H1 (cell line): ENCODE data around the gene MDFIC. TPM values are rescaled to one million over a fixed set of nuclear protein-coding genes. Genes with fewer than 3 reads are reported as not detected.

Source experiments
- CTCF ChIA-PET: fragments of 300-600 bp; sonication (Branson Sonifier 250); formaldehyde crosslinking; loops from one replicate; lab custom pipeline; 2021; ENCODE audit not compliant: partially characterized antibody; lab: Charles Lee
- POLR2A ChIA-PET: fragments of 300-600 bp; sonication (Branson Sonifier 250); formaldehyde crosslinking; loops from one replicate; lab custom pipeline; 2021; ENCODE audit warnings: inconsistent platforms; ENCODE audit not compliant: partially characterized antibody; lab: Charles Lee
- DNase-seq, 2 experiments: peaks; one replicate each; pipeline versions ENCODE4 v3.0.0 to v3.0.0-alpha.2; 2010 to 2022; ENCODE audit warnings: low spot score in 2 of 2, low read depth in 1 of 2, mixed read lengths in 1 of 2
- FAIRE-seq: peaks from 2 replicates; lab custom pipeline; 2011; peaks lifted over from hg19 to GRCh38; lab: Jason Lieb, UNC
- H2AFZ ChIP-seq: 2 replicates; pipeline ENCODE4 v1.8.1; 2012; ENCODE audit warnings: low read length, inconsistent platforms
- H2AK5ac ChIP-seq: 2 replicates; pipeline ENCODE4 v1.6.1; 2013; ENCODE audit warnings: low read depth, low read length
- H2BK120ac ChIP-seq: replicated peaks from 2 replicates; pipeline ENCODE3; 2013; ENCODE audit warnings: low read depth, low read length, inconsistent platforms
- H2BK12ac ChIP-seq: 2 replicates; pipeline ENCODE4 v1.6.1; 2013; ENCODE audit warnings: low read depth, low read length
- H2BK15ac ChIP-seq: 2 replicates; pipeline ENCODE4 v1.6.1; 2013; ENCODE audit warnings: low read length
- H2BK20ac ChIP-seq: 2 replicates; pipeline ENCODE4 v1.6.1; 2013; ENCODE audit warnings: low read length
- H2BK5ac ChIP-seq: 2 replicates; pipeline ENCODE4 v1.6.1; 2013; ENCODE audit warnings: low read depth, low read length
- H3K14ac ChIP-seq: 2 replicates; pipeline ENCODE4 v1.6.1; 2013; ENCODE audit warnings: inconsistent platforms; ENCODE audit not compliant: insufficient read length
- H3K18ac ChIP-seq: 2 replicates; pipeline ENCODE4 v1.6.1; 2013; ENCODE audit warnings: low read length; ENCODE audit errors: extremely low read depth
- H3K23ac ChIP-seq: 2 replicates; pipeline ENCODE4 v1.6.1; 2013; ENCODE audit warnings: inconsistent platforms; ENCODE audit not compliant: insufficient read length
- H3K23me2 ChIP-seq: 2 replicates; pipeline ENCODE4 v1.6.1; 2013; ENCODE audit warnings: low read depth, low read length
- H3K27ac ChIP-seq: 2 replicates; pipeline ENCODE4 v1.6.1; 2011; ENCODE audit warnings: low read depth, low read length, inconsistent platforms
- H3K27me3 ChIP-seq, 4 experiments: replicated peaks in 1 of 4; 1 replicate in 1 of 4; 2 replicates in 3 of 4; pipeline versions ENCODE4 v1.6.1 to v1.8.1; 2011 to 2013; ENCODE audit warnings: low read length in 3 of 4, mild to moderate bottlenecking in 3 of 4, inconsistent platforms in 2 of 4, mixed read lengths in 2 of 4, moderate library complexity in 1 of 4; ENCODE audit not compliant: control insufficient read depth in 3 of 4, insufficient read depth in 3 of 4; ENCODE audit errors: extremely low read depth in 1 of 4
- H3K36me3 ChIP-seq, 4 experiments: 2 replicates each; pipeline versions ENCODE4 v1.6.1 to v1.8.1; 2011 to 2013; ENCODE audit warnings: mild to moderate bottlenecking in 4 of 4, low read length in 3 of 4, moderate library complexity in 2 of 4, control low read depth in 1 of 4, inconsistent platforms in 1 of 4; ENCODE audit not compliant: insufficient read depth in 4 of 4, control insufficient read depth in 2 of 4
- H3K4ac ChIP-seq: replicated peaks from 2 replicates; pipeline ENCODE3; 2013; ENCODE audit warnings: low read length, low read depth, mixed read lengths, inconsistent platforms; ENCODE audit not compliant: insufficient read length
- H3K4me1 ChIP-seq, 4 experiments: replicated peaks in 1 of 4; 1 replicate in 1 of 4; 2 replicates in 3 of 4; pipeline versions ENCODE4 v1.6.1 to v1.8.1; 2011 to 2013; ENCODE audit warnings: low read length in 3 of 4, inconsistent platforms in 2 of 4, mixed read lengths in 1 of 4; ENCODE audit not compliant: insufficient read depth in 4 of 4, control insufficient read depth in 3 of 4
- H3K4me2 ChIP-seq, 2 experiments: 2 replicates each; pipeline versions ENCODE4 v1.6.1 to v1.8.1; 2011 to 2013; ENCODE audit warnings: low read depth in 2 of 2, low read length in 2 of 2, control low read depth in 1 of 2, inconsistent platforms in 1 of 2, mild to moderate bottlenecking in 1 of 2; ENCODE audit not compliant: insufficient read depth in 1 of 2
- H3K4me3 ChIP-seq, 4 experiments: fragments of 200-600, 300-600 bp in 1 of 4; sonication (generic), shearing (Covaris generic), sonication (Bioruptor Twin) in 1 of 4; 2 replicates each; pipeline versions ENCODE4 v1.5.1 to v1.8.1; 2011 to 2016; ENCODE audit warnings: low read length in 4 of 4, low read depth in 3 of 4, control low read depth in 2 of 4, inconsistent platforms in 2 of 4, mild to moderate bottlenecking in 2 of 4, mixed read lengths in 1 of 4, moderate library complexity in 1 of 4; ENCODE audit not compliant: insufficient read depth in 2 of 4; ENCODE audit errors: extremely low read depth in 1 of 4
- H3K56ac ChIP-seq: replicated peaks from 2 replicates; pipeline ENCODE3; 2013; ENCODE audit warnings: low read depth, mild to moderate bottlenecking, mixed read lengths, low read length, inconsistent platforms; ENCODE audit not compliant: insufficient read length
- H3K79me1 ChIP-seq: 2 replicates; pipeline ENCODE4 v1.6.1; 2013; ENCODE audit warnings: low read depth, low read length, control low read depth
- H3K79me2 ChIP-seq, 2 experiments: 2 replicates each; pipeline versions ENCODE4 v1.6.1 to v1.8.1; 2012 to 2013; ENCODE audit warnings: low read length in 2 of 2, mild to moderate bottlenecking in 2 of 2, inconsistent platforms in 1 of 2; ENCODE audit not compliant: insufficient read depth in 2 of 2, control insufficient read depth in 1 of 2
- H3K9ac ChIP-seq, 4 experiments: replicated peaks in 1 of 4; 1 replicate in 1 of 4; 2 replicates in 3 of 4; pipeline versions ENCODE4 v1.6.1 to v1.8.1; 2011 to 2013; ENCODE audit warnings: low read depth in 3 of 4, low read length in 3 of 4, control low read depth in 2 of 4, mild to moderate bottlenecking in 2 of 4, moderate library complexity in 2 of 4, inconsistent platforms in 1 of 4; ENCODE audit errors: extremely low read depth in 1 of 4
- H3K9me3 ChIP-seq, 2 experiments: 2 replicates each; pipeline versions ENCODE4 v1.6.1 to v1.8.1; 2012 to 2013; ENCODE audit warnings: mild to moderate bottlenecking in 2 of 2, moderate library complexity in 2 of 2, control low read depth in 1 of 2, inconsistent platforms in 1 of 2, low read depth in 1 of 2, low read length in 1 of 2, mixed read lengths in 1 of 2; ENCODE audit not compliant: insufficient read depth in 2 of 2
- H4K20me1 ChIP-seq, 2 experiments: replicated peaks in 1 of 2; 2 replicates each; pipeline versions ENCODE3 to v1.8.1; 2011 to 2013; ENCODE audit warnings: inconsistent platforms in 2 of 2, low read length in 2 of 2, mild to moderate bottlenecking in 1 of 2; ENCODE audit not compliant: insufficient read depth in 2 of 2, control insufficient read depth in 1 of 2
- H4K5ac ChIP-seq: 2 replicates; pipeline ENCODE4 v1.6.1; 2013; ENCODE audit warnings: low read length, low read depth, mixed read lengths, inconsistent platforms; ENCODE audit not compliant: insufficient read length
- H4K8ac ChIP-seq: 2 replicates; pipeline ENCODE4 v1.8.0; 2013; ENCODE audit warnings: mild to moderate bottlenecking, moderate library complexity, low read length, inconsistent platforms; ENCODE audit not compliant: insufficient read depth; ENCODE audit errors: extremely low read depth
- H4K91ac ChIP-seq: replicated peaks from 2 replicates; pipeline ENCODE3; 2013; ENCODE audit warnings: low read length, mixed read lengths, inconsistent platforms; ENCODE audit not compliant: insufficient read length
- JUND ChIP-seq: IDR thresholded peaks from 2 replicates; pipeline ENCODE4 v1.6.1; 2011; ENCODE audit warnings: mild to moderate bottlenecking, improper control_type of control experiment, low read length
- RNF2 ChIP-seq: fragments of 200-900, 300-1000 bp; sonication (generic); IDR thresholded peaks from 2 replicates; pipeline ENCODE4 v1.7.1; 2016; ENCODE audit warnings: borderline replicate concordance, low read depth, mild to moderate bottlenecking, antibody characterized with exemption, low read length; ENCODE audit not compliant: poor library complexity, severe bottlenecking; ENCODE audit errors: missing control alignments
- RXRA ChIP-seq: IDR thresholded peaks from 2 replicates; pipeline ENCODE4 v1.6.1; 2011; ENCODE audit warnings: low read depth, mild to moderate bottlenecking, low read length, moderate library complexity; ENCODE audit not compliant: insufficient read depth
- SIN3A ChIP-seq, 2 experiments: IDR thresholded peaks in 1 of 2; conservative IDR thresholded peaks in 1 of 2; 2 replicates each; pipeline ENCODE4 v1.6.1; 2011 to 2012; ENCODE audit warnings: low read length in 2 of 2, improper control_type of control experiment in 1 of 2, low read depth in 1 of 2, mild to moderate bottlenecking in 1 of 2
- TCF12 ChIP-seq: IDR thresholded peaks from 2 replicates; pipeline ENCODE4 v1.6.1; 2011; ENCODE audit warnings: low read depth, mild to moderate bottlenecking, low read length
- WGBS, 2 experiments: shearing (Covaris generic) in 1 of 2; methylation state at CpG; one replicate each; pipeline versions ENCODE4 v1.1.6 to v1.1.7; 2013 to 2015; ENCODE audit warnings: low lambda C conversion rate in 2 of 2, mixed read lengths in 2 of 2, inconsistent platforms in 1 of 2, low coverage in 1 of 2, missing lambda C conversion rate in 1 of 2; ENCODE audit not compliant: insufficient replicate concordance in 2 of 2, insufficient coverage in 1 of 2, insufficient read length in 1 of 2; ENCODE audit errors: extremely low coverage in 1 of 2, missing lambda C conversion rate in 1 of 2; 5-methylcytosine and 5-hydroxymethylcytosine counted together
- polyA plus RNA-seq, 7 experiments: library from polyadenylated mRNA; depleted of rRNA in 3 of 7; stranded (reverse) in 5 of 7; unstranded in 2 of 7; fragments of >200 nt in 5 of 7; fragments of 200-250 nt in 2 of 7; gene quantifications; 1 replicate in 5 of 7; 2 replicates in 1 of 7; 4 replicates in 1 of 7; pipeline versions ENCODE4 v1.2.1 to v1.2.3, GENCODE V29; 2011 to 2013; ENCODE audit warnings: missing spikeins in 2 of 7, mixed read lengths in 2 of 7
- total RNA-seq: library from RNA; stranded (reverse); fragmentation: NEBNext Ultra II Directional; extraction: Animal tissue kit (Norgen Biotek cat#: 25700); gene quantifications from 2 replicates; pipeline ENCODE4 v1.2.1, GENCODE V29; 2021

MDFIC gene
- total and polyA plus RNA-seq, 2 of the 8 experiments (the other 6 are each of a cell fraction or from before 2014, with no cell fraction given) = 2.3 to 11.4 TPM

- WGBS, 2 experiments = 90% methylated on average over 6 of the region's 6 CpGs; no CpG with 5 or more reads in 1 of the 2 experiments
- no peak overlapping the region for H3K27ac ChIP-seq
- H2AFZ ChIP-seq = no peak overlapping the region
- ChIA-PET POLR2A (no interaction called here), CTCF (interaction anchor here (0.7 kb wide), 1 partner anchor 14 kb away, joined by 3 read pairs; no protein-coding TSS in a partner anchor)
- H4K5ac ChIP-seq = no peak overlapping the region
- H3K4me3 ChIP-seq = no peak overlapping the region
- H3K23me2 ChIP-seq = no peaks in the 10 kb centered on the region
- H2BK12ac ChIP-seq = no peak overlapping the region
- no peaks in the 10 kb centered on the region for H3K27me3 ChIP-seq
- no peak overlapping the region for H2BK5ac ChIP-seq
- H4K8ac ChIP-seq = no peak overlapping the region
- H2AK5ac ChIP-seq = no peak overlapping the region
- no peak overlapping the region for H3K14ac ChIP-seq
- no peak overlapping the region for H2BK15ac ChIP-seq
- H4K91ac ChIP-seq = no peak overlapping the region
- H4K20me1 ChIP-seq = no peaks in the 10 kb centered on the region
- H3K79me1 ChIP-seq = no peaks in the 10 kb centered on the region
- H2BK20ac ChIP-seq = no peak overlapping the region
- no peaks in the 10 kb centered on the region; a peak in 1 of 4 replicates for H3K9me3 ChIP-seq
- no peaks in the 10 kb centered on the region for H3K36me3 ChIP-seq
- H3K23ac ChIP-seq = no peak overlapping the region
- FAIRE-seq (no peak), DNase-seq (no peak)
- H2BK120ac ChIP-seq = no peak overlapping the region
- peaks cover 0 to 5% (median 0%) of the 10 kb centered on the region in 4 experiments; a peak in 1 of 7 replicates for H3K4me1 ChIP-seq
- H3K9ac ChIP-seq = no peak overlapping the region
- H3K56ac ChIP-seq = no peak overlapping the region
- no peak overlapping the region for H3K4ac ChIP-seq
- no peak overlapping the region for H3K18ac ChIP-seq
- no peaks in the 10 kb centered on the region for H3K79me2 ChIP-seq
- no peak overlapping the region for H3K4me2 ChIP-seq
- TF ChIP-seq JUND (no peak), SIN3A (conservative IDR thresholded peaks at IDR 0.05 in 1 of 2, IDR thresholded peaks at IDR 0.05 in 1 of 2; ENCODE audit: low read depth in 1 of 2, low read length in 2 of 2) (no peak), TCF12 (no peak), RNF2 (no peak), RXRA (no peak)
These were observed 126.2 kb downstream of the MDFIC start for GRCh38 chr7:115047958-115048720.
